T follicular helper cell (primary cell): ENCODE results near the gene SORCS3.

Experiments
- DNase-seq: peaks from one replicate; pipeline ENCODE4 v3.0.0-alpha.2; 2020; ENCODE audit warnings: low read depth

Gene SORCS3

DNA sequence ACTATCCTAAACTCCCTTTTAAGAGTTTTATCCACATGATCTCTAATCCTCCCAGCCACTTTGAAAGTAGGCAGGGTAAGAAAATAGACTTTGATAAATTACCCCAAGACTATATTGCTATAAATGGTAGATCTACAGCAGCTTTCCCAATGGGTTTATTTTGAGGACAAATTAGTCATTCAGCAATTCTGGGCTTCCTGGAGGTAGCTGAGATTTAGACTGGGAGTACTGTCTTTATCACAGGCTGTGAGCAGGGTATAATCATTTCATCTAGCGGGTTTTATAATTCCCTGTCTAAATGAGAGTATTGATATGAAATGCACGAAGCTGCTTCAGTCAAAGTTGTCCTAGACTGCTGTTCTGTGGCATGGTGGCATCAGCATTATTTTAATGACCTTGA lies 279.4 kb downstream of the SORCS3 start:
- no peak for DNase-seq

DNA sequence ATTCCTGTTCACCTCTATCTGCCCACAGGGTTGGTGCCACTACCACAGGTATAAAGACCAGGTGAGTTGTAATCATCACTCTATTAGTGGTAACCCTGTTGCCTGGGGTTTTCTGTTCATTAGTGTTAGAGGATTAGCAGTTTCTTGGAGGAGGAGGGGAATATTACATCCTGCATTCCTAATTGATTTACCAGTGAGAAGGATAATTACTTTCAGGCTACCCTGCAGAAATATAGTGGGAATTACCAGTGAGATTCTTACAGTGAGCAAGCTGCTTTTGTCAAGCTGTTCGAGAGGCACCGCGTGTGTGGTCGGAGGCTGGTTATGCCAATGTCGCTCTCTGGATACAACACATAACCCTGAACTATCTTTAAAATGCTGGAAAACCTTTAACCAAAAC lies 280.7 kb downstream of the SORCS3 start:
- no peak for DNase-seq

DNA sequence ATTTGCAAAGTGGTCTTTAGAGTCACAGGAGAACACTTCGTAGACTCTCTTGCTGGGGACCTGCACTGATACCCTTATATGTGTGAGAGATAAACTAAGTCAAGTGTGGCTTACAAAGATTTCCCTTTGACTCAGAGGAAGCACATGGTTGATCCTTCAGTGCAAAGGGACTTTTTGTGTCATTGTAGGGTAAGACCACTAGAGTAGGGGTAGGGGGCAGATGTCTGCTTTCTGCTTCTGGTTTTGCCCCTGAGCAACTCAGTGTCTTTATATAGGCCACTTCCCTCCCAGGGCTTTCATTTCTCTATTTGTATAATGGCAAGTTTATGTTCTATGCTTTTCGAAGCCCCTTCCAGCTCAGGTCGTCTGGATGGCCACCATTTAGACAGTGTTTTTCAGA lies 281.7 kb downstream of the SORCS3 start:
- DNase-seq, result no peak

DNA sequence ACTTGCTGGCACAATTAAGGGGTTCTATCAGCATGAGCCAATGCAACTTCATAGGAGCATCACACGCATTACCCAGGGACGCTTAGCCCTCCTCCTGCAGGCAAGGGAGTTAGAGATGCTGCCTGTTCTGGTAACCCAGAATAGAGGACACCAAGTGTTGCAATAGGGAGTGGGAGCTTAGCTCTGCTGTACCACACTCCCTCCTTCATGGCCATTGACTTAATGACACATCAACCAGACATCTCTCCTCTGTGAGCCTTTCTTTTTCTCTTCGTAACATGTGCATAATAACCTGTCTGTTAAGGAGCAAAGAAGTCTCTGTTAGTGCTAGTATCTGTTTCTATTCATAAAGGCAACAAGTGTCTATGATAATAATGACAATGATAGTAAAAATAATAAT lies 282.4 kb downstream of the SORCS3 start:
- no peak for DNase-seq

DNA sequence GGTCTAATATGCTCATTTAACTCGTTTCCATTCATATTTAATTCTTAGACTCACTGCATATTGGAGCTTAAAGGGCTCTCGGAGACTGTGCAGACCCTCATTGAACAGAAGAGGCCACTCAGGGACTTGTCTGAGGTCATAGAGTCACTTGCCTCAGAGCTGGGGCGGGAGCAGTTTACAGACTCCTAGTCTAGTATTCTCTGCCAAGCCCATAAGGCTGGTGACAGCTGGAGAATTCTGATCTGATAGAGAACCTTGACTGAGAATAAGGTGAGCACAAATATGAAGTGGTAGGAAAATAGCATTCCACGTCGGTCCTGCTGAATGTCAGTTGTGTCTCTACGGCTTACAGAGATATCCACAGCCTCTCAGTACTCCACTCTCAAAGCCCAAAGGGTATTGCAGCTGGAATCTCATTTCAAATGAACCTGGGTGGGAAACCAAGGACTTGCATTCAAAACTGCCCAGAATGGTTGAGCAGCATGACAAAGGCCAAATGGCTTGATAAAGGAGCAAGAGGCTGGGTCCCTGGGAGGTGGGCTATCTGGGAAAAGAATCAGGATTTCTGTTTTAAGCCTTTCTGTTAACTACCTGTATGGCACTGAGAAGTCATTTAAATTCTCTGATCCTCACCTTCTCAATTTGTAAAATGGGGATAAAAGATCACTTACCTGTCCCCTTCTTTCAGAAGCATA lies 283.2 kb downstream of the SORCS3 start:
- DNase-seq, result no peak

DNA sequence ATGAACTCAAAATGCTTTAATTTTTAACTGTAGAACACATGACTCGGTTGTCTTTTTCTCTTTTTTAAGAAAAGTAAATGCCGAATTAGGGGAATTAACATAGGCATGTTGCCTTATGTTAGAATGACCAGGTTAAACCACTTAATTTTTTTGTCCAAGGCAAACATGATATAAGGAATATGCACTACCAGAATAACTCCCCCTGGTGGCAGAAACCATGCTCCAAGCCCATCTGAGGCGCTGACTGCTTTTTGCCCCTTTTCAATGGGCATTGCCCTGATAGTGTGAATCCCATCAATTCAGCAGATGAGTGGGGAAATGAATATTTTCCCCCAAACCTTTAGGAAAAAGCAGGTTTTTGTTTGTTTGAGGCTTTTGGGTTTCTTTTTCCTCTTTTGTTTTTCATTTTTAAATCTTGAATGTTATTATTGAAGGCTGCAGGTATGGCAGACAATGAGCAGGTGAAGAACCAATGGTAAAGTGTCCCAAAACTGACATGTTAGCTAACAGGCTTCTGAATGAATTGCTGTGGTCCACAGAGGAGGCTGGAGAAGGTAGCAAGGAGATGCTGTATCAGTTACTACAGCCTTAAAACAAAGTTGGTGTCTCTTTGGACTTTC lies 284.3 kb downstream of the SORCS3 start:
- DNase-seq, result no peak

DNA sequence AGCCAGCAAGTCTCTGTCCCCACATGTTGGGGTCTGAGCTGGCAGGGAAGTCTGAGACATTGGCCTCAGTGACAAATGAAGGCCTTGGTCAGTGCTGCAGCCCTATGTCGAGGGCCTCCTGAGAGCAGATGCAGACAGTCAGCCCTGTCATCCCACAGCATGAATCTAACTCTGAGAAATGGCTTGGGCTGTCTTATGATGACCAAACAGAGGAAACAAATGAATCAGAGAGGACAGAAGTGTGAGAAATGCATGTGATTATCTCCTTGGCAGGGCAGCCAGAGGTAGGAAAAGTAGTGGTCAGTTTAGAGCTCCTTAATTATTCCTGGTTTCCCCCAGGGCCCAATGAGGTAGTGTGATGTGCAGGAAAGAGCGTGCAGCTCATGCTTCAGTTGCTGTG lies 287.6 kb downstream of the SORCS3 start:
- no peak for DNase-seq

DNA sequence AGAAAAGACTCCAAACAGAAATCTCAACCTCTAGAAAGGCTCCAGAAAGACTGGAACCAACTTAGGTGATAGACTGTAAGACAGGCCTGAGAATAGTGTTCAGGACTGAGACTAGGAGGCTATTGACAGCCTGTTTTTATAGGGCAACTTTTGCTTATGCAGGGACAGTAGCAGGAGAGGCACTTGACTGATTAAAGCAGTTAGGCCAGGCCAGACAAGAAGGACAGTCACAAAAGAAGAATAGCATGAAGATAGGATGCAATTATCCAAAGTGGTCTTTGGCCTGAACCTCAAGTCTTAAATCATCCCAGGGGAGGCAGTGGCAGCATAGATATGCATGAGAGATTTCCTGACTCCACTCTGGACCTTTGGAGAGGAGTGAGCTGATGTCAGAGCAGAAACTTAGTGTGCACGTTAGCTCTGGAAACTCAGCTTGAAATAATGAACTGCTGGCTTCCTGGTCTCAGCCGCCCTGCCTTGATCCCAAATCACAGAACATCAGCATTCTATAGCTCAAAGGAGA lies 290.6 kb downstream of the SORCS3 start:
- DNase-seq, result no peak

DNA sequence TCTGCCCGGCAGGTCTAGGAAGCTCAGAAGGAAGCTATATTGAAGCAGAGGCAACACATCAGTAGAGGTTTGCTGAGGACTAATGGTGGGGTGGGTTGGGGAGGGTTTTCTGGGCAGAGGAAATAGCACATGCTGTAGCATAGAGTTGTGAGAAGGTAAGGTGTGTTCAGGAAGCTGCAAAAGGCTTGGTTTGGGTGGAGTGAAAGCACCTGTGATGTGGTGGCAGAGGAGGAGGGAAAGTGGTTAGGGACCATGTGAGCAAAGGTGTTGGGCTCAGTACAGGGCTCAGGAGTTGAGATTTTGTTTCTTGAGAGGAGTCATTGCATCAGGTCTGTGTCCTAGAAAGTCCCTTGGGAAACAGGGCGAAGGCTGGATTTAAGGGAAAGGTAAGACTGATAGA lies 294.6 kb downstream of the SORCS3 start:
- no peak for DNase-seq

DNA sequence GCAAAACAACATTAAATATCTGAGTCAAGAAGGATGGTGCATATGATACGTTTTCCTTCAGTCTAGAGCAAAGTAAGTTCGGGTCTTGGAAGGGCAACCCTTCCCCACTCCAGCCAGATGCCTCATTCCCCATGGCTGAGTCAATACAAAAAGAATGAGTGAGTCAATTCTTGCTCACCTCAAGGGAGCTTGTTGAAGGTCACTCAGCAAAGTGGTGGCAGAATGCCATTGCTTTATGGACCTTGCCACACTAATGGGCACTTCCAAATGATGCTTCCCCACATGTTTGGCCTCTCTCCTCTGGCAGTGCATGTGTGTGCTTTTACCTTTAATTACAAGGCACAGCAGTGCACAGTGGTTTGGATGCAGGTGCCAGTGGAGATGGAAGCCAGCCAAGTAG lies 296.5 kb downstream of the SORCS3 start:
- no peak for DNase-seq

DNA sequence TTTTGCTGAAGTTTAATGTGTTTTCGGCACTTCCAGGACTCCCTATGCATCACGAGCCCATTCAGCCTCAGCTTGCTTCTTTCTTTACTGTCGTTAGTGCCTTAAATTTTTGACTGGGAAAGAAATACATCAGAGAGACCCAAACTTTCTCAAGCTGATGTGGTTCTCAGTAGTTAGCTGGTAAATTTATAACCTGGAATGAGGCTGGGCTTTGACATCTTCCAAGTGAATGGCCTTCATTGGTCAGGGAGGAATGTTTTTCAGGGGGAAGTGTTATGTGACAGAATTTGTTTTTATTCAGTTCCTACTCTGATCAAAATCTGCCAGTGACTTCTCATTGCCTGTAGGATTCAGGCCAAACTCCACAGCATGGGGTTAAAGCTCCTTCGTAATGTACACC lies 296.9 kb downstream of the SORCS3 start:
- DNase-seq, result no peak

DNA sequence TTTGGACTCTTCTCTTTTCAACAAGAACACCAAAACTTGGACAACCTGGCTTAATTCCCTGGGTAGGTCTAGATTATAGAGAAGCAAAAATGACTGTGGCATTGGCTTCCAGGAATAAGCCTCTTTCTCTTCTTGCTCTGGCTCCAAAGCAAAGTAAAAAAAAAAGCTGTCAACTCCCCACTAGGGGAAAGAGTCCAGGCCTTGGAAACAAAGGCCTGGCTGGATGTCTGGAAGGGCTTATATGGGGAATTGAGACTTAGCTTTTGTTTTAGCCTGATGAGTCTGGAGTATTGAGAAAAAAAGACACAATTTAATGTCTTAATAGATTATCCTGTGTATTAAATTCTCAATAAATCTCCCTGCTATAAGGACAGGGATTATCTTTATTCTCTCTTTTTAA lies 300.6 kb downstream of the SORCS3 start:
- DNase-seq, result no peak

DNA sequence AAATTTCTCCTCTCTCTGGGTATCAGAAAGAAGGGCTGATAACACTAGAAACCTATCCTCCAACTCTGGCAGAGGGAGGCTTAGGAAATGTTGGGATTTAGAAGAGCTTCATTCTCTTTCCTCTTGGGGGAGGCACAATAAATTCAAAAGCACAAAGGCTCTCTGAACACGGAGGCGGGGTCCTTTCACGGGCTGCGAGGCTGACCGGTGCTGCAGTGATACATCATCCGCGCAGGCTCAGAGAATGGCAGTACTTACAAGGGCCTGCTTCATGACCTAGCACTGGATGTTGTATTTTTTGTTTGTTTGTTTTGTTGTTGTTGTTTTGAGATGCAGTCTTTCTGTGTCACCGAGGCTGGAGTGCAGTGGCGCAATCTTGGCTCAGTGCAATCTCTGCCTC lies 306.2 kb downstream of the SORCS3 start:
- no peak for DNase-seq

DNA sequence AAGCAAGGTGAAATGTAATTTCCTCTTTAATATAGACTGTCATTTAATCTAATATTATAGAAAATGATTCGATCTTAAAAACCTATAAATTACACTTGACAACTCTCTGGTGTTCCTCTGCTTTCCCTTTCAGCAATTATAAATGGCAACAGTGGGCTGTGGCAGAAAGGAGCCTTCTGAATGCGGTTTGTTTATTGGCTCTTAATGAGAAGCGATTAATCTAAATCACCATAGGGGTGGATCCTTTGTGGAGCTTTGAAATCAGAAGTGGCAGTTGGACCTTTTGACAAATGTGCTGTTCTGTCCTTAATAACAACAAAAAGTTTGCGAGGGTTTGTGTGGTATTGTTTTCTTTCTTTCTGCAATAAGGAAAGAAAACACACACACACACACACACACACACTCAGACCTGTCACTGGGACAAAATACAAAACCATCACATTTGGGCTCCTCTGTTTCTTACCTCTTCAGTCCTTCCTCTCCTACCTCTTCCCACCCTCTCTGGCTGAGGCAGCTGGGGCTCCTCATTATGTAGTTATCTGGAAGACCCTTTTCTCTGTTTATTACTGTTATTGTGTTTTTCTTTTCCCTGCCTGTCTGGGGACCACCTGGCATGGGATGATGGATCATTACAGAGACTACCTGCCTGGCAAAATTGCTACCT lies 316.2 kb downstream of the SORCS3 start:
- no peak for DNase-seq

DNA sequence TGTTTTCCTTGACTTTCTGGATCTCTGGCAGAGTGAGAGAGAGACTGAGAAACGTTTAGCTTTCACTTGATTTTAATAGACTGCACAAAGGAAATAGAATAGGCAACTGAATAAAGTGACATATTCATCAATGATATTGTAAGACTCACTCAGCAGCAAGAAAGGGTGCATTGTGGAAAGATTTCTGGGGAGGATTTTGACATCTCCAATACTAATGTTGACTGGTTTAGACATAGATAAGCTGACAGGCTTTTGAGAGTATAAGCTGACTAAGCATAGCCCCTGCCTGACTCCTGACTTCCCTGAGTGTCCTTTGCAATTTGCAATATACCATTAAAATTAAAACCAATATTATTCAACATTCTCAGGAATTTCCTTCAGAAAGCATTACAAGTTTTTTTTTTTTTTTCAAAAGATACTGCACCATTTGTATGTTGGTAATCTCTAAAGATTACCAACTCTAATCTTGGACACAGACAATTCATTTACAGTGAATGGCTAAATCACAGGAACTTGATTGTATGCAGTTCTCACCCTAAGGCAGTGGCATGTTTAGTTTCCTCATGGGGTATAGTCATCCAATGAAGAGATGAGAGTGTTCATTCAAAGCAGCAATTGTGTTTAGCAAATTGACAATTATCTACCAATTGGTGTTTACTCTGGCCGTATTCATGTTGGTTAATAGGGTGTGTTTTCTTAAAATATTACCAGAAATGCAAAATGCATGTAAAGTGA lies 325.6 kb downstream of the SORCS3 start:
- no peak for DNase-seq

DNA sequence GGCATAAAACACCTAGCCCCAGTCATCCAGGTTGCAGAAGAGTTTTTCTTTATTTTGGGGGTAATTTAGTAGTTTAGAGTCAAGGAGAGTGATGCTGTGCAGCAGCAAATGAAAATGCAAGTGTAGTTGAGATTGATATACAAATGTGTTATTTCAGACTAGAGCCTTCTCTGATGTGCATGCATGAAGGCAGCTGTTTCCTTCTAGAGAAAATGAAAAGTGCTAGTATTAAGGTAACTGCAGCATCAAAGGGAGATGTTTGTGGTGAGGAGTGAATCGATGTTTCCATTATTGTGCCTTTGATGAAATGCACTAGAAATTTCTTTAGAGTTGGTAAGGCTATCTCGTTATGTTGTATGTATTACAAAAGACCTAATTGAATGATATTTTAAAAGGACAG lies 339.3 kb downstream of the SORCS3 start:
- no peak for DNase-seq

DNA sequence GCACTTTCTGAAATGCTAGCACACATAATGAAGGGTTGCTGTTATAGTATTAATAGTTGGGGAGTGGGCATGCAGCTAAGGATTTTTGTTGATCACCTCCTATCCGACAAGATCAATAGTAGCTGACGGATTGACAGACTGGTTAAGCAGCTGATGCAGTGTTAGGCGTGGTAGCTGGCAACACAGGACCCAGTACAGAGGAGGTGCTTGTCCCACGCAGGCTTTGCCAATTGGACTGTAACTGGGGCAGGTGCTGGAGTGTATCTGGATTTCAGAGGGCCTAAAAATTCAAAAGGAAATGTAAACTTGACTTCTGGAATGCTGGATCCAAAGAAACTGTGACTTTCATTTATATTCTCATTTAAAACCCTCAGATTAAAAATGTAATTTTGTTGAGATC lies 340.9 kb downstream of the SORCS3 start:
- no peak for DNase-seq

DNA sequence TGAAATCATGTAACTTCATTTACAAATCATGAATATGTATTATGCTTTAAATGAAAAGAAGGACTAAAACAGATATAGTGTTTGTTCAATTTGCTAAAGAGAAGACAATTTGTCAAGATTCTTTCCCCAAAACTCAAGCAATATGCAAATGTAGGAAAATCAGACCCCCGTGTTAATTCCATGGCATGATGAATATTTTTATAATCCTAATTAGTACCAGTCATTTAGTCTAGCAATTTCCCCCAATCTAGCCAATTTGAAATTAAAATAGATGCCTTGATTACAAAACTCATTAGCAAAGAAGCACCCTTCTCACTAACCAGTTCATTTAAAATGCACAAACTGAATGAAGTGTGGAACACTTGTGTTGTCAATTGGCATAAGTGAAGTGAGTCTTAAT lies 347.6 kb downstream of the SORCS3 start:
- no peak for DNase-seq

DNA sequence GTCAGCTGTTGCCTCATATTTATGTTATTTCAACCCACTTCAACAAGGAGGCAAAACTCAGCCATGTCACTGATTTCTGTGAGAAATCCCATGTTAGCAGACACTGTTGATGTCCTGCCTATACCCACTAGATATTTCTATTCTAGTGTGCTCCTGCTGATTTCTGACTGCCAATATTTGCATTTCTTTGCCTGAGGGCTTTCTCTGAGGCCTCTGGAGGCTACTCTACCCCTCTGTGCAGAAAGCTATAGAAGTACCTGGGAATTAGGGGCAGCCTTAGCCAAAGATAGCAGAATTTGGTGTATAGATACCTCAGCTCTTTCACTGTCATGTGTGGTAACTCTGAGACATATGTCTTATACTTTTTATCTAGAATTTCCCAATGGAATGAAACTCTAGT lies 348.8 kb downstream of the SORCS3 start:
- DNase-seq, result no peak

DNA sequence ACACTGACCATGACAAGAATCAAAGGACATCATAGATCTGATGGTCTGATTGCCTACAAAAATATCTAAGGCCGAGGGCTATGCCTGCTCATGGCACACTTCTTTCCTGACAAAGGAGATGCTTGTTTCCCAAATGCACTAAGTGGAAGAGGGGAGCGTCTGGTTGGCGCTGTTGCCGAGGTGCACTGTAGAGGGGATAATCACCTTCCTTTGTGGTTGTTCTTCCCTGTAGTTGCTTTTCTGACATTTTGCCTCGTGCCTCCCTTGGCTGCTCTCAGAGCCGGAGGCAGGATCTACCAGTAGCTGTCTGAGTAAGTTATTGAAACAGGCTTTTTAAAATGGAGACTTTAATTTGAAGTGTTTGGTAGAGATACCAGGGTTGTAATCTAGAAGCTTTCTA lies 352.0 kb downstream of the SORCS3 start:
- DNase-seq, result no peak

DNA sequence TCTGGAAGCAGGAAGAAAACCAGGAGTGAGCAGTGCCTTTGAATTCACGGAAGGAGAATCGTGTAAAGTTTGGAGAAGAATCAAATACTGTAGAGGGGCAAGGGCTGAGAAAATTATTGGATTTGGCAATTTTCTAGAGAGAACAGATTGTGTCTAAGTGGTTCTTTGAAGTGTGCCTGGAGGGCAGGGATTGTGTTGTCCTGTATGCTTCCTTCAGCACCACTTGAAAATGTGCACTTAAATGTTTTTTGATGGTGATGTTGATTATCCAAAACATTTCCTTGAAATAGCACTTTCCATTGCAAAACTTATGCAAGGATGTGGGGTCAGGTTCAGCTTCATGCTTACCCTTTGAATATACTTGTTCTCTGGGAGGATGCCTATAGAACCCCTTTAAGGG lies 360.2 kb downstream of the SORCS3 start:
- no peak for DNase-seq

DNA sequence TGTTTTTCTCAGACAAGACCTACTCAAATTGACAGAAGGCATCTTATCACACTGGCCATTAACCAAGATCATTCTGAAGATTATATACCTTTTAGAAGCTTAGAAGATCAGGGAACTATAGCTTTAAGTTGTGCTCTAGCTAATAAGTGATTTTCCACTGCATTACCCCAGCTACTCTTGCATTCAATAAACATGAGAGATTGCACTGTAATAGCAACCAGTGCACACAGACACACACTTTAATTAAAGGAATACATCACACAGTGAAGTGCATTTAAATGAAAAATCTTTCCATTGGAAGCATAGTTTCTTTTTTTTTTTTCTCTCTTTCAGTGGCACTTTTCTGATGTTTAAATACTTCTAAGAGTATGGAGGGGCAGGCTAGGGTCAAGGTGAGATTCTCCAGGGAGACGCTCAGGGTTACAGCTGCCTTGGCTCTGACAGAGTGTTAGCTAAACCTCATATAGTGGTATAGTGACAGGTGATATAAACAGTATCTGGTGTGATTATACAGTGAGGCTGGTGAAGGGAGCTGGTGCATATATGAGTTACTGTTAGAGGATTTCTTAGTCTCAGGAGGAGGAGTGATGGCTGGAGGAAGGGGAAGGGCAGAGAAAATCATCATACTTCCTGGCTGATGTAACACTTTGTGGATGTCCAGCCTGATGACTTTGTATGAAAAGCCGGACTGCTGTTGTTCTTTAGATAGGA lies 369.5 kb downstream of the SORCS3 start:
- no peak for DNase-seq
